GM19395 (cell line): ENCODE data around the gene TTF1.
"Not testable (repeated sequence)": the region's sequence is repeated elsewhere in the genome, so short reads cannot be mapped to it uniquely, and the experiment has no call there.

Source experiments
- ATAC-seq: cut with Tn5 transposase; IDR thresholded peaks from one replicate; pipeline ENCODE4 v1.9.1; 2021; ENCODE audit warnings: mild to moderate bottlenecking, moderate library complexity; ENCODE audit not compliant: unreplicated experiment

The TTF1 gene

DNA sequence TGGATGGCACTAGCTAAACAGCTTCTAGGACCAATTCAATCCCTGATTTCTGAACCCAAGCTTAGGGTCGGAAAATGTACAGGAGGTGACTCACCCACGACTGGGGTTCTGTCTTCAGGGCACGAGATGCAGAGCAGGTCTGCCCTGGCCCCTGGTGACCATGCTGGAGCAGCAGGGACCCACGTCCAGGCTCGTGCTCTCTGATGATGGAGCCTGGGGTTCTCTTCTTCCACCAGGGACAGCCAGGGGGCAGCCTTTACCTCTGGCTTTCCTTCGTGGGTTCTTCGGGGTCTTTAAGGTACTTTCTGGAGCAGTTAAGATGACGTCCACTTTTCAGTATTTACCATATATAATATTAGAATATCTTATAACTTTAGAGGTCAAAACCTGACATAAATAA lies 5.4 kb upstream of the TTF1 start:
- ATAC-seq: no peak

DNA sequence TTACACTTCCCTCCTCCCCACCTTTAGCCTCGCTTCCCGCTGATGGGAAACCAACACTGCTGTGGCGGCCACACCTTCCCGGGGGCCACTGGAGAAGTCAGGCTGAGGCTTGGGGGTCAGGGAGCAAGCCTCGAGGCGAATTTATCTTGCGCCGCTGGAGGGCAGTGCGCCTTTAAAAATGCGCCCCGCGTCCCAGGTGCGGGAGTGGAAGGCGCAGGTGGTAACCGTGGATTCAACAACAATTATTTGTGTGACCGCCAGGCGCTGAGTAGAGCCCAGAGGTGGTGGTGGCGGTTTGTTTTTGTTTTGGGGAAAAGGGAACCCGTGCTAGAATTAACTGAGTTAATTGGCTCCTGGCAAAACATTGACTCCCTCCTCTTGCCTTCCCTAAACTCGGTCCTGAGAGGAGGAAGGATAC lies 4.5 kb upstream of the TTF1 start:
- no peak for ATAC-seq

- no peak for ATAC-seq
Measured at GRCh38 chr9:132410642-132411041, 4.0 kb upstream of the TTF1 start.

DNA sequence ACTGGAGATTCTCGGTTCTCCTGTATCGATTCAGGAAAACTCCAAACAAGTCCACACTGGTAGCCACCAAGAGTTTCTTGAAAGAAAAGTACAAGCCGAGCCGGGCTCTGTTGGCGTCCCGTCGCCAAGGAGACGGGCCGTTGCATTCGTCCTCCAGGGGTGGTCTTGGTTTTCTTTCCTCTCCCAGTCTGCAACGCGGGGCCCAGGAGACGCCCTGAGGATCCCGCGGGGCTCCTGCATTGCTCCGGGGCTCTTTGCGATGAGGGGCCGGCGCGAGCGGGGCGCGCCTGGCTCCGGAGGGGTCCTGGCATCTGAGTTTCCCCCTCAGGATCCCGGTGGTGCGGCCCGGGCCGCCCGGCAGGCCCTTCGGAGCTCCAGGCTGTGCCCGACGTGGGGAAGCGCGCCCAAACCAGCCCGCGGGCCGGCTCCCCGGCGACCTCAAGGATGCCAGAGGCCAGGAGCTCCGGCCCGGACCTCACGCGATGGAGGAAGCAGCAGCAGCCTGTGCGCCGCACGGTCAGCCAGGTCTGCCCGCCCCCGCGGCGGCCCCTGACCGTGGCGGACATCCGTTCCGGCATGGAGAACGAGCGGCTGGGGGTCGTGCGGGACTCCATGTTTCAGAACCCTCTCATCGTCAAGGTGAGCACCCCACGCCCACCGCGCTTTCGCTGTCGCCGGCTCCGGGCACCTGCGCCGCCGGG lies 3.3 kb upstream of the TTF1 start, which contains the start of gene CFAP77:
Gene CFAP77 (plus strand): TSS at position 384 of the 701 bp plus-strand sequence. CDS start 61 bp downstream, at position 445.
- ATAC-seq: no peak

DNA sequence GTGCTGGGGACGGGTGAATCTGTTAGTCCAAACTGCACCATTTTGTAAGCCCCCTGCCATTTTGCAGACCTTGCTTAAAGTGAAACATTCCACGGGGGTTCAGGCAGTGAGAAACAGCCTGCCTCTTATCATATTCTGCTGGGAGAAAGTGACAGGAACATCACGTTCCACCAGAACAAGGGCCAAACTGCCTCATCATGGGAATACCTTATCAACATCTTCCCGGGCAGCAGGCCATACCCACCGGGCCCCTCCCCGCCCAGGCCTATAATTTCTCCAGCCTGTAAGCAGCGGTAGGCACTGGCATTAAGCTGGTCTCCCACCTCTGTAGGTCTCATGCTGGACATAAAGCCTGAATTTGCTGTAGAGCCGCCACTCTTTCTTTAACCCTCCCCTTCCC lies 1.9 kb upstream of the TTF1 start:
- no peak for ATAC-seq

- no peak for ATAC-seq
Measured at GRCh38 chr9:132407196-132407595, 556 bp upstream of the TTF1 start.

DNA sequence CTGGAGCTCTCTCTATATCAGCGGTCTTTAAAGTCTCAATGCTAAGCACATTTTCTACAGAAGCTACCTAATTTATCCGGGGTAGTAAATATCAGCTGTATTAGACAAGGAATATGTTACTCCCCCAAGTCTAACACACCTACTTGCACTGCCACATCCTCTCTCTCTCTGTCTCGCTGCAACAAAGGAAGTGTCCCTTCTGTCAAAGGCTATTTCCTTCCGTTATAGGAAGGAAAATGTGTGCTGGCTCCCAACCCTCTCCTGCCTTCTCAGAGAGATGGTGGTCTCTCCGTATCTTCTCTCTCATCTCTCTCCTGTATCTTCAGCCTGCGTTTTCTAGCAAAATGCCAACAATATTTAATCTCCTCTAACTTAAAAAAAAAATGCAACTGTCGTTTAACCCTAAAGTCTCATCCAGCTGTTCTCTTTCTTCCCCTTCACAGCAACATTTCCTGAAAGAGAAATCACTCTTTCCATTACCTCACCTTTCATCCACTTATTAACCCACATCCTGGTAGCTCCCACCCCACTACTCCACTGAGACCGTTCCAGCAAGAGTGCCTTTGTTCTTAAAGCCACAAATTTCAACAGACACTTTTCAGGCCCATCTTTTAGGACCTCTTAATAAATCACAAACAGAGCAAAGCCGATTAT lies 2.3 kb downstream of the TTF1 start:
- ATAC-seq: no peak

DNA sequence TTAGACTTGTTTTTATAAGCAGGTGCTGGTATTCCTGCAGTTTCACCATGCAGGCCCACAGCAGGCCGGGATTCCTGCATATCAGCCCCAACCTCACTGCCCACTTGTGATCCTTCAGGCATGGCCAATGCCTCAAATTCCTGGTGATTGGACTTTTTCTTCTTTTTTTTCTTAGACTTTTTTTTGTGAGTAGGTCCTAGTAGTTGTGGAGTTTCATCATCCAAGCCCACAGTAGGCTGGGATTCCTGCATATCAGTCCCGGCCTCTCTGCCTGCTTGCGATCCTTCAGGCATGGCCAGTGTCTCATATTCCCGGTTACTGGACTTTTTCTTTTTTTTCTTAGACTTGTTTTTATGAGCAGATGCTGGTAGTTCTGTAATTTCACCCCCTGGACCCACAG lies 4.8 kb downstream of the TTF1 start:
- ATAC-seq: no peak

DNA sequence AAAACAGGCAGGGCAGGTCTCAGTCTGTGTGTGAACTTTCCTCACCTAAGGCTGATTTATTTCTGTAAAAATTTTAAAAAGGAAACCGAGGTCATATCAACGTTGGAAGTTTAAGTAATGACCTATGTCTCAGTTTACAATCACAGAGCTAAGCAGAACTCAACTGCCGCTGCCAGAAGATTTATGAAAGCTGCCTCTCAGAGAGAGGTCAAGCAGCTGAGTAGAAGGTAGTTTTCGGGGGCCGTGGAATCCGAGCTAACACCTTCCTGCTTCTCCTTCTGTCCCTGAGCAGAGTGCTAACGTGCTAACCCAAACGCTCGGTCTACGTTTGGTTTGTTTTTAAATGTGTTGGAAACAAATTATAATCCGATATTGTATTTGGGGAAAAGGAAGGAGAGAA lies 11.1 kb downstream of the TTF1 start:
- ATAC-seq: no peak

DNA sequence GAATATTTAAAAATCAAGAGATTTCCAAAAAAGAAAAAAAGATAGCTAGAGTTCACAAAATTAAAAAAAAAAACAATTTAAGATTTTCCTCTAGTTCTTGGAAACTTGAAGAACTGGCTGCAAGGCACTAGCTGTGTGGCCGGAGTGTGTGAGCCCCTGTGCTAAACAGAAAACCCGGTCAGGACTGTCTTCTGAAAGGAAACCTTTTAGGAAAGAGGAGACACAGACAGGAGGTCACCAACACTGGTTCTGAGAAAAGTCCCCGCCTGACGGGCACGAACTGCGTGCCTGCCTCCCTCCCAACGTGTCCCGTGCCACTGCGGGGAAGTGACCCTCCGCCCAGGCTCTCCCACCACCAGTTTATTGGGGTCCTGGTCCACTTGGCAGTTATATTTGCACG lies 15.2 kb downstream of the TTF1 start:
- ATAC-seq: no peak

DNA sequence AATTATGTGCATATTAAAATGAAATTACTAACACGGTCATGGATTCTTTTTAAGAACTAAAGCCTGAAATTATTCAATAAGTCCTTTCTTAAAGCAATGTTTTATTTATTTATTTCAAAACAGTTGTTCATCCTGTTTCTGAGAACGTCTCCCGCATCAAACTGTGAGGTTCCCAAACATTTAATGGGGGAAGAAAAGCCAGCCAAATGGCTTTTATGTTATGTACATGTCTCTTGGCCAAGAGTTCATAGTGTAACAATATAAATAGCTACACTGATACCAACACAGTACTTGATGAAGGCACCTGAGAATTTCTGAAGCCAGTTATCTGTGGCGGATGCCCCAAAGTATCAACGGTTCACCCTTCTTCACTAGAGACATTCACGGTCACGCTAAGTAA lies 15.7 kb downstream of the TTF1 start:
- no peak for ATAC-seq

DNA sequence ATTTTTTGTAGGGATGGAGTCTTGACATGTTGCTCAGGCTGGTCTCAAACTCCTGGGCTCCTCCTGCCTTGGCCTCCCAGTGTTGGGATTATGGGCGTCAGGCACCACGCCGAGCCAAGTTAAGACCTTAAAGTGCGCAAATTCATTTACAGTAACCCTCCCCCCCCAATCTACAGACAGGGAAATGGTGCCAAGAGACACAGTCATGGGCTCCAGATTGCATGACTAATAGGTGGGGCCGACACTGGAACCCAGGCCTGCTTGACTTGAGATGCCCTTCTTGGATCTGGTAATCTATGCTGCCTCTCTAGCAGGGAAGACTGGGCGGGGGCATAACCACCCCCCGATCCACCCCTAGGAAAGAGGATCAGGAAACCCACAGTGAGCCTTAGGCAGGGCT lies 19.5 kb downstream of the TTF1 start:
- no peak for ATAC-seq

DNA sequence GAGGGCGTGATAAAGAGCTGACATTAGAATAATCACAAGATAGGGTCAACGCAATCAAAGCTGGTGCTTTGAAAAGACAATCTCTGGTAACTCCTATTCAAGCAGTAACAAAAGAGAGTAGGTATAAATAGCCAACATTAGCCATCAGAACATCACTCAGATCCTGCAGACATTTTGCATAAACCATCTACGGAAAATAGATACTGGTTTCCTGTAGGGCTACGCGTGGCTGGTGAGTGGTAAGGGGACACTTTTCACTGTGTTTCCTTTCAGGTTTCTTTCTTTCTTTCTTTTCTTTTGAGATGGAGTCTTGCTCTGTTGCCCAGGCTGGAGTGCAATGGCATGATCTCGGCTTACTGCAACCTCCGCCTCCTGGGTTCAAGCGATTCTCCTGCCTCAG lies 22.3 kb downstream of the TTF1 start:
- peak; percentile 41 for ATAC-seq

DNA sequence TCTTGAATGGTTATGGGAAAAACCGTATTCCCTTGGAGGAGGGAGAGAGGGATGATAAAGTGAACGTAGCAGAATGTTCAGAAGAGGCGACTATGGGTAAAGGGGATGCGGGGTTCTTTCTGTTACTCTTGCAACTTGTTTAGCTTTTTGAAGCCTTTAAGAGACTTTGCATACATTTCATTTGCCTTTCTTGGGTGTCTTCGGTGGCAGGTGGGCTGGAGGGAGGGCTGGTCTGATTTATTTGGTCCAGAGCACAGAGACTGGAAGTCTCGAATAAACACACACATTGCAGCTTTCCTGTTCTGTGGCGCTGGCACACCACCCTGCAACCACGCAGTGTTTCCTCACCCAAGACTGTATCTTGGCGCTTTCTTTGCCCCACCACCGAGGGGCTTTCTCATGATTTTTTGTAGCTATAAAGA lies 23.2 kb downstream of the TTF1 start:
- ATAC-seq: no peak

GRCh38 chr9:132381966-132382541 lies 24.6 kb downstream of the TTF1 start:
- peak; percentile 68 for ATAC-seq

- not testable (repeated sequence) for ATAC-seq
Measured at GRCh38 chr9:132378416-132378815, 28.2 kb downstream of the TTF1 start.

DNA sequence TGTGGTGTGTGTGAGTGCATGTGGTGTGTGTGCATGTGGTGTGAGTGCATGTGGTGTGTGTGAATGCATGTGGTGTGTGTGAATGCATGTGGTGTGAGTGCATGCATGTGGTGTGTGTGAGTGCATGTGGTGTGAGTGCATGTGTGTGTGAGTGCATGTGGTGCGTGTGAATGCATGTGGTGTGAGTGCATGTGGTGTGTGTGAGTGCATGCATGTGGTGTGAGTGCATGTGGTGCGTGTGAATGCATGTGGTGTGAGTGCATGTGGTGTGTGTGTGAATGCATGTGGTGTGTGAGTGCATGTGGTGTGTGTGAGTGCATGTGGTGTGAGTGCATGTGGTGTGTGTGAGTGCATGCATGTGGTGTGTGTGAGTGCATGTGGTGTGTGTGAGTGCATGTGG lies 28.9 kb downstream of the TTF1 start:
- not testable (repeated sequence) for ATAC-seq

DNA sequence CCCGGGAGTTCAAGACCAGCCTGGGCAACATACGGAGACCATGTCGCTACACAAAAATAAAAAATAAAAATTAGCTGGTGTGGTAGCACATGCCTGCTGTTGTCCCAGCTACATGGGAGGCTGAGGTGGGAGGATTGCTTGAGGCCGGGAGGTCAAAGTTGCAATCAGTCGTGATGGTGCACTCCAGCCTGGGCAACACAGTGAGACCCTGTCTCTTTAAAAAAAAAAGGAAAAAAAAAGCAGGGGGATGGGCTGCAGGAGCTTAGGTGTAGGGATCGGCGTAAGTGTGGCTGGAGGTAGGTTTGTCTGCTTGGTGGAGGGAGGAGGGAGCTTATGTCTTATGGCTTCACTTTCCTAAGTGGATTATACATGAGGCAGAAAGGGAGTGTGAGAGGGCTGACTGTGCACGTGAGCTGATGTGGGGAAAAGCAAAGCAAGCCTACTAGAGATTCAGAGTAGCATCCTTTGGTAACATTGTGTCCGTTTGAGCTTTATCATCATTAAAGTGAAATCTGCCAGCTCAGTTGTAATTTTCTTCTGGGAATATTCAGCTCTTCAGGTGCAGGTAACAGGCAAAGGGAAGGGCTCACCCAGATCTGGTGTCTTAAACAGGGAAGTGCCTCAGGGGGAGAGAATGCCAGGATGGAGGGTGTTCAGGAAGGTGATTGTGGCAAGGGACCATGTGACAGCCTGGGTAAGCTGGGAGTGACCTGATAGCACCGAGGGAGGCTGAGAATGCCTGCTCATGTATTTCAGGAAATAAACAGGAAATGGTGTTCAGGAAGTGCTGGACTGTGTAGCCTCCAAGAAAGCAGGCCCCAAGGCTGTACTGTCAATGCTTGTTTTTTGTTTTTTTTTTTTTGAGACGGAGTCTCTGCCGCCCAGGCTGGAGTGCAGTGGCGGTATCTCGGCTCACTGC lies 34.2 kb downstream of the TTF1 start:
- ATAC-seq: no peak

- no peak for ATAC-seq
Measured at GRCh38 chr9:132370592-132370991, 36.0 kb downstream of the TTF1 start.

DNA sequence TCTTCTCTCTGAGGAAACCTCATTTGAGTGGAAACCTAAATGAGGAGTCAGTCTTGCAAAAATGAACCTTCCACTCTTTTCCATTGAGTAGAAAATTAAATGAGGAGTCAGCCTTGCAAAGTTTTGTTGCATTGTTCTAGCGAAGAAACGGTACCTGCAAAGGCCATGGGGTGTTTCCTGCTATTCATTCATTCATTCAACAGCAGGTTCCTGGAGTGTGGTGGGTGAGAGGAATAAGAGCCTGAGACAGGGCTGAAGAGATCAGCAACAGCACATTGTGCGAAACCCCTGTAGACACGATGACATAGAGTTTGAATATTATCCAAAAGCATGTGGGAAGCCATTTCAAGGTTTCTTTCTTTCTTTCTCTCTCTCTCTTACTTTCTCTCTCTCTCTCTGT lies 37.2 kb downstream of the TTF1 start:
- ATAC-seq: no peak

- no peak for ATAC-seq
Measured at GRCh38 chr9:132367613-132368313, 38.9 kb downstream of the TTF1 start.
